Inflammatory macrophage treated with lipopolysaccharide for 1 hour (primary cell): Measurements from ENCODE around the gene PTPN1.
"Not testable (repeated sequence)": the region's sequence is repeated elsewhere in the genome, so short reads cannot be mapped to it uniquely, and the experiment has no call there.

ENCODE experiments used
- DNase-seq, 2 donors: peaks; one replicate each; pipeline ENCODE4 v3.0.0-alpha.2; 2020 to 2022

Gene PTPN1

DNA sequence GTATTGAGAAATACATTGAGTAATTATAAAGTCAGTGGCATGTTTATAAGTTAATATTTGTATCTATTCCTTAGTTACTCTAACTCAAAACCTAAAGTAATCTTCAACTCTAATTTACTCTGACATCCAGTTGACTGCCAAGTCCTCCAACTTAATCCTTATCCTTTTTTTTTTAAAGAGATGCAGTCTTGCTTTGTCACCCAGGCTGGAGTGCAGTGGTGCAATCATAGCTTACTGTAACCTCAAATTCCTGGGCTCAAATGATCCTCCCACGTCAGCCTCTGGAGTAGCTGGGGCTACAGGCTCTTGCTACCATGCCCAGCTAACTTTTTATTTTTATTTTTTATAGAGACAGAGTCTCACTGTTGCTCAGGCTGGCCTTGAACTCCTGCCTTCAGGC is 24.4 kb downstream of the PTPN1 start:
- peak in 1 of 2 donors; percentile 55 for DNase-seq

DNA sequence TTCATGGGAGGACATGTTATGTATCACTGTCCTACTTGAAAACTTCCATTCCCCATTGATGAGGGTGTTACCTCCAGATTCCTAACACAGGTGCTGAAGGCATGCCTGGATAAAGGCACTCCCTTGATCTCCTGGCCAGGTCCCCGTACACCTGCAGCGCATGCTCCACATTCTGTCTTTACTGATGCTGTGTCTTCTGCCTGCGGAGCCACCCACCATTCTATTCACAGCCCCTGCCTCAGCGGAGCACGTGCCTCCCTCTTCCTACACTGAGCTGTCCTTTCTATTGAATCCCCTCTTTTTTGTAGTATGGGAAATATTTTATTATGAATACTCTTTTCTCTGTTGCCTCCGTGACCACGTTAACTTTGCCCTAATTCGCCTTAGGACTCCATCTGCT is 25.0 kb downstream of the PTPN1 start:
- DNase-seq = no peak

DNA sequence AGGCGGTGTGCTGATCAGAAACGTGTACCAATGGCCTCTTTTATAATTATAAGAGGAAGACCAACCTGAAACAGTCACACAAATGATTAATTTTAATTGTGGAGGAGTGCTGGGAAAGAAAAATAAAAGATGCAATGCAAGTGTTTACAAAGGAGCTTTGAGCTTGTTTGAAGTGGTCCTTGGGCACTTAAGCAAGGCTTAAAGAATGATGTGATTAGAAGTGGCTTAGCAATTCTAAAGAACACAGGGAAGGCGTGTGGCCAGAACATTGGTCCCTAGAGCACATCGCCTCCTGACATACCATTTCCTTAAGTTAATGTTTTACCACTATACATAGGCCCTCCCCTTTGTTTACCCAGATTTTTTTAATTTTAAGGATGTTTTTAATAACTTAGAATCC is 26.1 kb downstream of the PTPN1 start:
- no peak for DNase-seq

DNA sequence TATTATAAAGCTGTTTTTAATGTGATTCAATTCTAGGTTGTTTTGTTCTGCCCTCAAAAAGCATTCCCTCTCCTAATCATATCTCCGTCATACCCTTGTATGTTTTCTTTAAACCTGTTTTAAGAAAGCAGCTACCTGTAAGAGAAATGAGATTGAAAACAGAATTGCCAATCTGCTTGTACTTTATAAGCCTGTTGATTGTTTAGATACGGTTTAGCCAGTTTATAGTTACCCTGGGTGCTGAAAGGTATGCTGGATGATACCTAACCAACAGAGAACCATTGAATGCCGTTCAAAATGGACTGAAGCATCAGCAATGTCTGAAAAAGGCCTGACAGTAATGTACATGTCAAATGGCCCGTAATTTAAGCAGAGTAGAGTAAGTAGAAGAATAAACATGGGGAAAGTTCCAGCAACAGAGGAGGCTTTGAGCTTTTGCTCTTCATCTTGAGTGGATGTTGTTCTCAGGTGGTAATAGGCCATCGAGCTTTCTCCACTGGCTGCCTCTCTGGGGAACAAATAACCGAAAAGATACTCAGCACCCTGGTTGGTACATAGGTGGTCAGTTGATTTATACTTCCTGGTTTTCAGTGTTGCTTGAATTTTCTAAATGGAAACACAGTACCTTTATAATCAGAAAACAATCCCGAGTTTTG is 27.5 kb downstream of the PTPN1 start:
- no peak for DNase-seq

DNA sequence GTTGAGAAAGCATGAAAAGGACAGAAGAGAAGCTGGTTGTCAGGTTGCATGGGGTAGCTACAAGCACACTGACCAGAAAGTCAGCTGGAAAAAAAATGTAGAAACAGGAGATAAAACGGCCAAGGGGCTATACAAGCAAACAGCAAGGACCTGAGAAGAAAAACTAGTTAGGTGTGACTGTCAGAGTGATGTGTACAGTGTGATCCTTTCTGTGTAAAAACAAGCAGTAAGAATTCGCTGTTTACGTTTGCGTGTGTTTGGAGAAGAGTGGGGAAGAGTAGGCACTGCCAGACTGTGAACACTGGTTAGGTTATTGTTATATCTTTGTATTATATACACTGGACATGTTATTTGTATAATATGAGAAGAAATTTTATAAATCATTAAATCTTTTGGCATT is 28.1 kb downstream of the PTPN1 start:
- no peak for DNase-seq

DNA sequence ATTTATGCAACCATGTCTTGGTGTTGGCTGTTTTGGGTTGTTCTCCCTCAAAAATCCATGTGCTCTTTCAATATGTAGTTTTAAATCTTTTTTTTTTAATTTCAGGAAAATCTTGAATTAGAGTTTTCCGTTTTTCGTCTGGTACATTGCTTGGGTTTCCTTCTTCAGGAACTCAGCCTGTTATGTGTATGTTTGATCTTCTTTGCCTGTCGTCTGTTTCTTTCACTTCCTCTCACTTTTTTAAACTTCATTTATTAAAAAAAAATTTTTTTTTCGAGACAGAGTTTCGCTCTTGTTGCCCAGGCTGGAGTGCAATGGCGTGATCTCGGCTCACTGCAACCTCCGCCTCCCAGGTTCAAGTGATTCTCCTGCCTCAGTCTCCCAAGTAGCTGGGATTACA is 29.6 kb downstream of the PTPN1 start:
- DNase-seq = not testable (repeated sequence)

DNA sequence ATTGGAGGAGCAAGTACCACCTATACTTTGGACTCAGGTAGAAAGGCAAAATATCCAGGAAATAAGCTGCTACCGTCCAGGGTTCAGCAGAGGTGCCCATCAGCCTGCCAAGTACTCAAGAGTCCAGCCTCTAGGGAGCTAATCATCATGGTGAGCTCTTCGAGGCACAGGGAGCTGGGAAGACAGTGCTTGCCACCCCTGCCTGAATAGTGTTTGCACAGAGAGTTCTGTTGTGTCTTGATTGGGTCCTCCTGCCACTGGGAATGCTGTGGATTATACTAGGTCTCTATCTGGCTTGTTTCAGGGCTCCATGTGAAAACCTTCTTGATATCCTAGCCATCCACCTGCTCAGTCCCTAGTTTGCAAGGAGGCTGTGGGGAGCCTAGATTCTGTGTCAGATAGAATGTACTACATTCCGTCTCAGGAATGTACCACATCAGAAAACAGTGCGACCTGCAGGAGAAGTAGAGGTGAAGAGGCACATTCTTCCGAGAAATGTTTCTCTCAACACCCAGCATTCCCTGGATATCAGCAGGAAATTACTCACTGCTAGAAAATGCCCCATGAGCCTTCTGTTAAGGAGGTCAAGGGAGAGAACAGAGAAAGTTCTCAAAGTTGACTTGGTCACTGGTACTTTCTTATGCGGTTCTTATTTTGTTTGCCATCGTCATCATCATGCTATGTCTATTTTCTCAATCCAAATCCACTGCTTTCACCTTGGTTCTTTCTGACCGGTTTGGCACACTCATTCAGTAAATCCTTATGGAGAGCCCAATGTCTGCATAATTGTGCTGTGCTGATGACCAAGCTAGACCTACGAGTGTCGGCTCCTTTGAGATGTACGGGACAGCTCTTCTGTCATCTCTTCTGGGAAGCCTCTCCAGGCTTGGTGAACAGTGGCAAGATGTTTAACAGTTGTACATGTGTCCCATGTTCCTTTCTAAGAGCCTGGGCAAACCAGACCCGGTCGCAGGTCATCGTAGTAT is 30.7 kb downstream of the PTPN1 start:
- DNase-seq = no peak

DNA sequence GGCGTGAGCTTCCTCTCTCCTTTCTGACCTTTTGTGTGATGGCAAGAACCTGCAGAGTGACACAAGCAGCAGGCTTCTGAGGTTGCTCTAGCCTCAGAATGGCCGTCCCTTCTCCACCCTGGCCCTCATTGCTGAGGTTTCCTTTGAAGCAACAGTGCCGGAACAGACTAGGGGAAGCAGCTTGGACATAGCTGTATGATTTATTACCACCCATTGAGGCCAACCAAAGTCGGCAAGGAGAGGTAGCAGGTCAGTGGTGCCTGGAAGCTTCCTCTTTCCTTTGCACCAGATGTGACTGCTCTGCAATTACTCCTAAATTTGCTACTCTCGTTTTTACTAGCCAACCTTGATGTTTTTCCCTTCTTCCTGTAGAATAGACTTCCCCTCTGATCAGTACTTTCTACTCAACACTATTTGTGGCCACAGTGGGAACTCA is 31.4 kb downstream of the PTPN1 start:
- DNase-seq = no peak

DNA sequence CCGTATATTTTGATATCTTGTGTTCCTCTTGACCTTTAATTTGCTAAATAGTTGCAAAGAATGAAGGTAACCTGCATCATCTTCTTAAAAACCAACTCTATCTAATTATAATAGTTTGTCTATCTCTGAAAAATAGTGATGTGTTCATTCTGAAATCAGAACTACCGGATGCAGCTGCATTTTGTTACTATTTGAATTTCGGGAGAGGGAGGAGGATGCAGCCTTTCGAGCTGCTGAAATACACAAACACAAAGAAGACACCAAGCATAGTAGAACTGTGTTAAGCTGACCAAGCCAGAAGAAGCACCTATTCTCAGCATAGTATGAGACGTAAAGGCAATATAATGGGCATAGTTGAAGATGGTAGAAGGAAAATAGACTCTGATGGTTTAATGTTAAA is 33.1 kb downstream of the PTPN1 start:
- no peak for DNase-seq

DNA sequence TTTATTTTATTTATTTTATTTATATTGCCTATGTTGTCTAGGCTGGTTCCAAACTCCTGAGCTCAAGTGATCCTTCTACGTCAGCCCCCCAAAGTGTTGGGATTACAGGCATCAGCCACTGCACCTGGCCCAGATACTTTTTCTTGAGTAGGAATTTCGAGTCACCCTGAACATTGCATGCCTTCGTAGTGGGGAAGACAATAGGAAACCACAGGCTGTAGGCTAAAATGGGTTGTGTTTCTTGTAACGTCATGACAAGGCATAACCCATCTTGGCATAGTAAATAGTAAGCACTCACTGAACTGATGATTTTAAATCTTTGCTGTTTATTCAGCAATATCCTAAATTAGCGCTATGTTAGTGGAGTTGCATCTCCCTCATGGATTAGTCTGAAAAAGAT is 34.9 kb downstream of the PTPN1 start:
- no peak for DNase-seq

DNA sequence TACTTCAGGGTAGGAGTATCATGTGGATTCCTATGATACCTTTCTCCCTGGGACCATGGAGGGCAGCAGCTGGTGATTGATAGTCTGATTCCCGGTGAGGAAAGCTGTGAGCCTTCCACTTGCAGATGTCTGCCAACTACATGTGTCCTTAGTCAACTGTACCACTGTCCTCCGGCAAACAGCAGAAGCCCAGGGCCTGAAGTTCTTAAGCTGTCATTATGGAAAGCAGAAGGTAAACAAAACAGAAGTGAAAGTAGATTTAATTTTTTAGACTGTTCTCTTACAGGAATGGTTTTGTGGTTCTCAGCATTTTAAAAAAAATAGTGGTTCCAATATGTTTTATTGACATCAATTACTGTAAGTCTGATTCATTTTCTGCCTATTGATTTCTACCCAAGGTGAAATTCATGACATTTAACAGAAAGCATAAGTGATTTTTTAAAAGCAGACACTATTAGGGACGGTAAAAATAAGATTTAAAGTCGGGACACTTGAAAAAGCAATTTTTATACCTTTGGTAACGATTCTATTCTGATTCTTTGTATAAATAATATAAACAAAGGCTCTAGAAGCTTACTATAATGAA is 36.6 kb downstream of the PTPN1 start:
- DNase-seq = peak in 1 of 2 donors; percentile 37

DNA sequence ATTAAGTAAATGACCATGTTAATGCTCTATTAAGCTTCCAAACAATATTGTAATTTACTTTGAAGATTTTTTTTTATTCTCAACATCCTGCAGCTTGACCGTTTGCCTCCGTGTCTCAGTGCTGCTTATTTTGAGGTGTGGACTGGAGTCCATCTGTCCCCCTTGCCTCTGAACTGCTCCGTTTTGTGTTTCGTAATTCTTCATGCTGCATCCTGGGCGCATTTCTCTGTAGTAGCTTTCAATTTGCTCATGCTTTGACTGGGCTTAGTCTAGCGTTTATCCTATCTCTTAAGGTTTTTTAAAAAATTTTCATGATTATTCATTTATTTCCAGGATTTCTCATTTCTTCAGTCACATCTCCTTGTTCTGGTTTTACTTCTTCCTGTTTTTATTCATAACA is 37.8 kb downstream of the PTPN1 start:
- no peak for DNase-seq

DNA sequence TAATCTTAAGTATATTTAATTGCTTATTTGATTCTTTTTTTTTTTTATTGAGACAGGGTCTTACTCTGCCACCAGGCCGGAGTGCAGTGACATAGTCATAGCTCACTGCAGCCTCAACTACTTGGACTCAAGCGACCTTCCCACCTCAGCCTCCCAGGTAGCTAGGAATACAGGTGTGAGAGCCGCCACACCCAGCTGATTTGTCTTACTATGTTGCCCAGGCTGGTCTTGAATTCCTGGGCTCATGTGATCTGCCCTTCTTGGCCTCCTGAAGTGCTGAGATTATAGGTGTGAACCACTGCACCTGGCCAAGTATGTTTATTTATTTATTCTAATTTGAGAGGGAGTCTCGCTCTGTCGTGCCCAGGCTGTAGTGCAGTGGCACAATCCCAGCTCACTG is 38.2 kb downstream of the PTPN1 start:
- no peak for DNase-seq

DNA sequence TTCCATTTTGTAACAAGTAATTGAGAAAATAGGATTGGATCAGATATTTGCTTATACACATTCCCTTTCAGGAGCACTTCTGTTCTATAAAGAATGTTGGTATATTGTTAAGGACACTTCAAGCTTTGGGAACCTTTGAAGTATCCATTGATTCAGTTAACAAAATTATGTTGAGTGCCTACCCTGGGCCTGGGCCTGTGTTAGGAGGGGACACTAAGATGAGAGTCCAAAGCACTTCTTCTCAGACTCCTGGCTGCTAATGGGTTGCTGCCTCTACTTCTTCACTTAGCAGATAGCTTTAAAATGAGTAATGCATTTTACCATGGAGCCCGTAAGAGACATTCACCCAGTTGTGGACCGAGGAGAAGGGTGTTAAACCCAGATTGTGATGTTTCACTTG is 40.3 kb downstream of the PTPN1 start:
- DNase-seq = no peak

DNA sequence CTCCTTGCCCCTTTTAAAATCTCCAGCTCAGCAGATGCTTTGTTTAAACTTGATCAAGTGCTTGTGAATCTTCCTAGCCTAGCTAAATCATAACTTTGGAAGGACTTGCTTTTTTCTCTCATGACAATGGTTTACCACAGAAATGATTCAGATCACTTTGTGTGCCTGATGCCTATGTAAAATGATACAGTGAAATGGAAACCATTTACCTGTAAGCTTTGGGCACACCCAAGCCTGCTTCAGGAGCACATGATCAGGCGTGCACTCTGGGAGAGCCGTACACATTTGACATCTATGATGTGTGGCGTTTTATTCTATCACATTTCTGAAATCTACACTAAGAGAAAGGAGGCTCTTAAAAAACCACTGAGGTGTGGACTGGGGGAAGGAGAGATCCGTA is 41.1 kb downstream of the PTPN1 start:
- no peak for DNase-seq

DNA sequence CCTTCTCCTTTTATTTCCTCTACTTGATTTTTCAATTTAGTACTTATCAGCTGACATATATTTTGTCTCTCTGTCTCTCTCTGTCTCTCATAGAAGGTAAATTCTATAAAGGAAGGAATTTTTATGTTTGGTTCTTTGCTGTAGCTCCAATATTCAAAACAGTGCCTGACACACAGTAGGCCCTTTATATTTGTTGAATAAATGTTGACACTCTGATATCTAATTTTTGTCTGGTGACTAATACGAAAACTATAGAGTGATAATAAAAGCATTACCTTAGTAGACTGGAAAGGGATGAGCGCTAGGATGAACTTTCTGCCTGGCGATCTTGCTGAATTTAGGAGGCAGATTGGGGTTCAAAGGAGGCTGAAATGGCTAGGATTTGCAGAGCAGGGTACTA is 42.8 kb downstream of the PTPN1 start:
- DNase-seq = no peak

DNA sequence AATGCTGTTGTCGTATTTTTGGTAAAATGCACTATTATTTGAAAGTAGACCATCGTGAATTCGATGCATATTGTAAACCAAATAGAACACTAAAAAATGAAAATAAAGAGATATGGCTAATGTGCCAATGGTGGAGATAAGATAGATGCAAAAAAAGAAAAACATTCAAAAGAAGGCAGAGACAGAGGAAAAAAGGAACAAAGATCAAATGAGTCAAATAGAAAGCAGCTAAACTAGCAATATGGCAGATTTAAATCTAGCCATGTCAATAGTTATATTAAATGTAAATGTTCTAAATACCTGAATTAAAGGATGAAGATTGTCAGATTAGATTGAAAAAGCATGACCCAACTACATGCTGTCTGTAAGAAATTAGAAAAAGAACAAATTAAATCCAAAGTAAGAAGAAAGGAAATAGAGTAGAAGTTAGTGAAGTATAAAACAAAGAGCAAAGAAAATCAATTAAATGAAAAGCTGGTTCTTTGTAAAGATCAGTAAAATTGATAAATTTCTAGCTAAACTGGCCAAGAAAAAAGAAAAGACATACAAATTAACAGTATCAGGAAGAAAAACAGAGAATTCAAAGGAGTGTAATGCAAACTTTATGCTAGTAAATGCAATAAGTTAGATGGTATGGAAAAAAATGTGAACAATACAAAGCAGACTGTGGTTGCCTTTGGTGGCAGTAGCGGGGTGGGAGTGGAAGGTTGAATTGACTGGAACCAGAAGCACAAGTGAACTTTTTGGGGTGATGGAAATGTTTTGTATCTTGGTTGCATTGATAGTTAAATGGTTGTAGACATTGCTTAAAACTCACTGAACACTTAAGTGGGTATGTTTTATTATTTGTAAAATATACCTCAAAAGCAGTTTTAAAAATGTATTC is 44.8 kb downstream of the PTPN1 start:
- DNase-seq = no peak

DNA sequence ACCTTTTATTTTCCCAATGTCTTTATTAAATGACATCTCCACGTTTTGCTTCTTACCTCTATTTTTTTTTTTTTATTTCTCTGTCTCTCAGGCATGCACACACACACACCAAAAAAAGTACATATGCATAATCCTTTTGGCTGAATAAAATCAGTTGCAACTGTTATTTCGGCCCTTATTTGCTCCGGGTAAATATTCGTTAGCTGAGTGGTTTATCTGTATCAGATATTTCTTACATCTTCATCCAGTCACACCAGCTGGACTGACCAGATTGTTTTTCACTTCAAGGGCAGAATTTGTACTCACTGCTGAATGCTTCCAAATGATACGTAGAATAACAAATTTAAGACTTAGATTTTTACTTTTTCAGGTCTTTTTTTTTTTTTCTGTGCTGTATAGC is 45.5 kb downstream of the PTPN1 start:
- no peak for DNase-seq

DNA sequence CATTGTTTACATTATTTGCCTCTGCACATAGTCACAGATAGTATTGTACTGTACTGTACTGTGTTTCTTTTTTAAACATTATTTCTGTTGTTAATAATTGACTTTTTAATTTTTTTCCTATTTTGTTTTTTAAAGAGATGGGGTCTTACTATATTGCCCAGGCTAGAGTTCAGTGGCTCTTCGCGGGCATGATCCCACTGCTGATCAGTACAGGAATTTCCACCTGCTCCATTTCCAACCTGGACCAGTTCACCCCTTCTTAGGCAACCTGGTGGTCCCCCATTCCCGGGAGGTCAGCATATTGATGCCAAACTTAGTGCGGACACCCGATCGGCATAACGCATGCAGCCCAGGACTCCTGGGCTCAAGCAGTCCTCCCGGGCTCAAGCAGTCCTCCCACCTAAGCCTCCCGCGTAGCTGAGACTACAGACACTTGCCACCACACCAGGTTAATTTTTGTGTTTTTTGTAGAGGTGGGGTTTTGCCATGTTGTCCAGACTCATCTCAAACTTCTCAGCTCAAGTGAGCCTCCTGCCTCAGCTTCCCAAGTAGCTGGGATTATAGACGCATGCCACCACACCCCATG is 47.5 kb downstream of the PTPN1 start:
- DNase-seq = no peak

DNA sequence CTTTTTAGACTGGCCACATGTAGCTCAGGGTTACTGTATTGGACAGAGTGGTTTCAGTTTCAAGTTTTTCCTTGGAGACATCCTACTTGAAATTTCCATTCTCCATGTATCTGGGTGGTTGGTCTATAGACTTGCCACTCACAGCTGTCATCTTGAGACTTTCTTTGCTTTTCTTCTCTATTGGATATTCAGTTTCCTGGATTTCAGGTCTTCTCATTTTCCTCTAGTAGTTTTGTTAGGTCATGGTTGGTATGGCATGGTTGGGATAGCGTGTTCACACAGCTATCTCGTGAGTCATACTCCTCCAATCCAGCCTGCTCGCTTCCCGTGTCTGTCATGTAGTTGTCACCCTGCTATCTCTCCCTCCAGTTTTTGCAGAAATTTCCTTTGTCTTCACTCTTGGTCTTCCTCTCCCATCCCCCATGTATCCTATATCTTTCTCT is 48.3 kb downstream of the PTPN1 start:
- DNase-seq = no peak

DNA sequence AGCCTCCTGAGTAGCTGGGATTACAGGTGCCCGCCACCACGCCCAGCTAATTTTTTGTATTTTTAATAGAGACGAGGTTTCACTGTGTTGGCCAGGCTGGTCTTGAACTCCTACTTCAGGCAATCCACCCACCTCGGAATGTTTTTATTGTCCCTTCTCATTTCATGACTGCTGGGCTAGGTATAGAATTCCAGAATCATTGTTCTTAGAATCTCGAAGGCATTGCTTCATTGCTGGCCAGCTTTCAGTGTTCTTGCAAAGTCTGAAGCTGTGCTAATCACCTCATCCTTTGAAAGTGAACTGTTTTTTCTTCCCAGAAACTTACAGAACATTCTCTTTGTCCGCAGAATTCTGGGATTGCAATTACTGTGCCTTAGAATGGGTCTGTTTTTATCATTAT is 49.0 kb downstream of the PTPN1 start:
- DNase-seq = no peak

DNA sequence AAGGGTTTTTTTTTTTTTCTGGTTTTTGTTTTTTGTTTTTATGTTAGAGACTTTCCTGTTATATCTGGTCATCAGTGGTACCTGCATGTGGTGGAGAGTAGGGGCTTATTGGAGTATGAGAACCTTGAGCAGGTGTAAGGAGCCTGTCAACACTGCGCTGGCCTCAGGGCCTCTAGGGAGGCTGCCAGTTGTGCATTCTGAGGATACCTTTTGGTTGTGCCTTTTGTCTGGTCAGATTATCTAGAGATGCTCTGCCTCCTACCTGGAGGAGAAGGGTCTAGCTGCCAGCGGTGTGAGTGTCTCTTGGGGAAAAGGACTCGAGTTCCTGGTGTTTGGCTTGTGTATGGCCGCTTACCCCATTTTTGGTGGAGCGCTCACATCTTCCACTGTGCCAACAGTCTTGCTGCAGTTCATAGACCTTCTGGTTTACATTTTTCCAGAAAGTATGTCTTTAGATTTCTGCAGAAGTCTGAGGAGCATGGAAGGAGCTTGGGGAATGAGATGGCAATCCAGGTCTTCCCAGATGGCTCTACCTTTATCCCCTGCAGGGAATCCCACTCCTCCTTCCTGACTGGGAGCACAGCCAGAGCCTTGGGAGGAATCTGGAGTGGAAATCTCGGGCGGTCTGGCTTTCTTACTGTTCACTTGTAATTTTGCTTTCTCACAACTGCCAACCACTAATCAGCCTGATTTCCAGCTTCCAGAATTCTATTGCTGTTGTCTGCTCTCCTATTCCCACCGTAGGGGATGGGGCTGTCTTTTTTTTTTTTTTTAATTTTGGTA is 49.9 kb downstream of the PTPN1 start:
- no peak for DNase-seq
